NCI-H1092 (cell line): ENCODE results near the gene CAPS.

Experiments used
- DNase-seq: peaks from one replicate; lab custom pipeline; 2025; lab: John Stamatoyannopoulos, UW

Gene CAPS

DNA sequence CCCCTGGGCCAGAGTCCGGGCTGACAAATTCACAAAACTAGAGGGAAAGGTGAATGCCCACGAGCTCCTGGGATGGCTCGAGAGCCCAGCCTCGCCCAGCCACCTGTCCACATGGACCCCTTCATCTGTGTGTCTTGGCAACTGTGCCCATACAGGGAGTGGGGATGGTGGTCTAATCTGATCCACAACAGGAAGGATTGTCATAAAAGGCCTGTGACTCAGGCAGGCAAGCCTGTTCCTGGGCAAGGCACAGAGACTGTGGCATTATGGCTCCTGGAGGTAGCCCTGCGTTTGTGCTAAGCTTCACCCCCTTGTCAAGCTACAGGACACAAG, 20.0 kb downstream of the CAPS start:
- no peak for DNase-seq

DNA sequence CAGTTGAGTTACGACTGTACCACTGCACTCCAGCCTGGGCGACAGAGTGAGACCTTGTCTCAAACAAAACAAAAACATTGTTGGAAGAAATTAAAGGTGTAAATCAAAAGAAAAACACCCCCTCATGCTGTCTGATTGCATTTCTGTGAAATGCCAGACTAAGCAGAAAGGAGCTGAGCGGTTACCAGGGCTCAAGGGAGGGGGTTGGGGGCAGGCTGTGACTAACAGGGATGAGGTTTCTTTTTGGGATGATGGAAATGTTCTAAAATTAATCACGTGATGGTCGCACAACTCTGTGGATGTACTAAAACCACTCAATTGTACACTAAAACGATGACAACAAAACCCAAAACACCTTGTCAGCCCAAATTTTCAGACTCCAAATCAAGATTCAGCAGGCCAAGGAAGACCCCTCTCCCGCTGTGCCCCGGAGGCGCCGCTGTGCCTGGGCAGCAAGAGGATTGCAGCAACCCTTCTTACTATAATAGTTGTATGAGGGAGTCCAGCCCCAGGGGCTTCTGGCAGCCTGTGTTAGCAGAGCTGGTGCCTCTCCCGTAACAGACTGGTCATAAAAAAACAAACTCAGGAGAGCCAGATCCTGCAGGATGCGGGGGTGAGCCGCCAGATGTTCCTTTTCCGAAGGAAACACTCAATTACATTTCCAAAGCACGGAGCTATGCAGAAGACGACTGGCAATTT, 20.9 kb downstream of the CAPS start:
- DNase-seq: no peak

DNA sequence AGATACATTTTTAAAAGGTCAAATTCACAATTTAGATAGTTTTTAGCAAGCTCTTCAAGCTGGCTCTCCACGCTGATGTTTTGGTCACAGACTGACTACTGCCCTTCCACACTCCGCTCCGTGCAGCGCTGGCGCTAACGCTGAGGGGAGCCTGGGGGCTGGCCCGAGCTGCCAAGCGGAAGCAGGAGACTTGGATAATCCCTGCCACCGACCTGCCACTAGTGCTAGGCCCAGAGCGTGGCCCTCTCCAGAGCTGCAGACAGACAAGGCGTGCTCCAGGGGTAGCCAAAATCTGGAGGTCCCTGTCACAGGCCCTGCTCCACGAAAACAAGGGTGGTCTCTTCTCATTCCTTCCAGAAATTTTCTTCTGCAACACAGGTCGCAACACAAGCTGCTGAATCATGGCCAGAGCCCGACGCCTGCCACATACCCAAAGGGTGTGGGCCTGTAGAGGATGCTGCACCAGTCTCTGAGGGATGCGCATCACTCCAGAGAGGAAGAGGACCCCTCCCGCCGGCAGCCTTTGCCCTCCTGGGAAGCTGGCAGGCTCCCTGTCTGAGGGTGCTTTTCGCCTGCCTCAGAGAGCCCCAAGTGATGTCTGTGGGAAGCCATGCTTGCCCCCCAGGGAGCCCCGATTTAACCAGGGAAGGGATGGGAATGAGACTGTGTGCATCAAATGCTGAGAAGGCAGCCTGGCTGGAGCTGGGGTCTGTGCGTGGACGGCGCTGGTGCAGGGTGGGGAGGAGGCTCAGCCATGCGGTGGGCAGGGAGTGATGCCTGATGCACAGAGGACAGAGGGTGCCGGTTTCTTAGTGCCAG, 21.6 kb downstream of the CAPS start:
- no peak for DNase-seq

DNA sequence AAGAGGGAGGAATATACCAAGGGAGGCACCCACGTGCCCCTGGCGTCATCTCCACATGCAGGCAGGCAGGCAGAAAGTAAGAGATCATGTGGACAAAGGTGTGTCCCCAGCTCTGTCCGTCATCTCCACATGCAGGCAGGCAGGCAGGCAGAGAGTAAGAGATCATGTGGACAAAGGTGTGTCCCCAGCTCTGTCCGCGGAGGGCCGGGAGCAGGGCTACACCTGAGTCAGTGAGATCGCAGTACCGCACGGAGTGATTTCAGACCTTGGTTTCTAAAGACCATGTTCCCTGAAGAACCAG, 22.2 kb downstream of the CAPS start:
- DNase-seq: no peak

DNA sequence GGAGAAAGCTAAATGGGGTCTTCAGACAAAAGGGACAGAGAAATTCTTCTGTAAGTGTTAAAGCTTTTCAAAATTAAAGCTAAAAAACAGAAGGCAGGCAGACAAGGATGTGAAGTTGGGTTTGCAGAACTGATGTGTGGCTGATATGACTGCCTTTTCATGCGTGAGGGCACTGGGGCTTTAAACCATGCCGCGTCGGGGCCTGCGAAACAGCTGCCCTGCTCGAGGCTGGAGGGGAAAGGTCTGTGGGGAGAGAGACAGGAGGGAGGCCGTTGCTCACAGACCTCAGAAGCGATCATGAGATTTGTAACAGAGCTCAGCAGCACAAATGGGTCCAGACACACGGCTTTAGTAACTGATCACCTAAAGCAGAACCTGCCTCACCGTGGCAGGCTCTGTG, 23.5 kb downstream of the CAPS start:
- no peak for DNase-seq

- DNase-seq: no peak
Observed at GRCh38 chr19:5940260-5941208, 26.5 kb downstream of the CAPS start.

DNA sequence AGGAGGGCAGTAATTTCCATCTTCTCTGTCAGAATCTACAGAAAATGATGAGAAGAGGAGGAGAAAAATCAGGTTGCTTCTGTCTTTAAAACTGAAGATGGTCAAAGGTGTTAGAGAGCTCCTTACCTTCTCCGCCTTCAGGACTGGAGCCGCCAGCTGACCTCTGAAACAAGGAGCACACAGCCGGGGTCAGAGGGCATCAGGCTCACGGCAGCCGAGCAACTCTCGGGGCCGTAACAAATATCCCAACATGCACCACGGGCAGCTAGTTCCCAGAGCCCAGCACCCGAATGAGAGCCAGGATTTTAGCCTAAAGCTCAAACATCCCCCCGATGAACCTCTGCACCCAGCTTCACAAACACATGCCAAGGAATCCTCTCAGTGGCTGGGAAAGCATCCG, 27.6 kb downstream of the CAPS start:
- no peak for DNase-seq

DNA sequence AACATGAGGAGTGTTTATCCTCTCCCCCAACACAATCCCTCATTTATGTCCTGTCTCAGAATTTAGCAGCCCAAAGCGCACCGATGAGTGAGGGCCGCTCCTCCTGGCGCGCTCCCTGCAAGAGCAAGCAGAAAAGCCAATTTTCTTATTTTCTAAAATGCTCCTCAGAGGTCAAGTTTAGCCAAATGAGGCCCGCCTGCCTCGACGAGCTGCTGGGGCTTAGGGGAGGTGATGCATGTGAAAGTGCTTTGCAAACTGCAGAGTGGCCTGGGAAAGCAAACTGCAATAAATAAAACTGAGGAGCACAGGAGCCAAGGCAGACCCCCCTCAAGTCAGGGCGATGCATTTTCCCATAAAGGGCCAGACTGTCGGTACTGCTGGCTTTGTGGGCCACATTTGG, 29.0 kb downstream of the CAPS start:
- no peak for DNase-seq

- no peak for DNase-seq
Observed at GRCh38 chr19:5943623-5944022, 29.6 kb downstream of the CAPS start.

GRCh38 chr19:5947435-5947834, 33.4 kb downstream of the CAPS start:
- DNase-seq: no peak

GRCh38 chr19:5948752-5949564, 34.9 kb downstream of the CAPS start:
- DNase-seq: no peak

- DNase-seq: peak; percentile 66
Observed at GRCh38 chr19:5949792-5950305, 35.8 kb downstream of the CAPS start.

DNA sequence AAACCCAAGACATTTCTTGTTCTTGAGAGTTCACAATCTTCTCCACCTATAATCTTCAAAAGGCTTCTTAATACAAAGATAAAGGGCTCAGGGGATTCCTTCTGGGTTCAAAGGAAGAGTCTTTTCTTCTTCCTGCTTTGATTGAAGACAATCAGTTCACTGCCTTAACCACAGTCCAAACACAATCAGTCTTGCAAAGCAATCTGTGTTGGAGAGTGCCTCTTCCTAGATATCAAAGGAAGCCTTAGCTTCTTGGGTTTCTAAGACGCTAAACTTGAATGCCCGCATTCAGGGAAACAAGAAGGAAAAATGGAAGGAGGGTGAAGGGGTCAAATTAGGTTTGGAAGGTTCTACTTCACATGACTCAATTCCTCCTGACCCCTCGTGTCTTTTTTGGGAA, 36.7 kb downstream of the CAPS start:
- no peak for DNase-seq

DNA sequence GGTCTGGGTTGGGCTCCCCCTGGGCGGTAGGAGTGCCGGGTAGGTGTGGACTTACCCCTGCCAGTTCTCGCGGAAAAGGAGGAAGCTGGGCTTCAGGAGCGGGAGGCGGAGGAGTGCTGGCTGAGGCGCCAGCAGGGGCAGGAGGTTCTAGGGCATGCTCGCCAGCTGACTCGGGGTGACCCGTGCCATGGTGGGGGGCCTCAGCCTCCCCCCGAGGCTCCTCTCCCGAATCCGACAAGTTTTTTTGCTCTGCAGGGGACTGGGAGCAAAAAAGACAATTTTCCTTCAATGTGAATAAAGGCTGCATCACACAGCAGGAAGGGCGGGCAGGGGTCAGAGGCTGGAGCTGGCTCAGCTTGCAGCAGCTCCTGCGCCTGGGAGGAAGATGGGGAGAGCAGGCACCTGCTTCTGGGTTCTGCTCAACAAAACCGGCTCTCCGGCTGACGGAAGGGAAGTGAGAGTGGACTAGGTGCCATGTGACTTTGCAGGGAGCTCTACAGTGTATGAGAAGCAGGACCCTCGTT, 37.3 kb downstream of the CAPS start:
- no peak for DNase-seq

GRCh38 chr19:5952193-5953029, 38.4 kb downstream of the CAPS start:
- peak; percentile 32 for DNase-seq

GRCh38 chr19:5953030-5953589, 39.1 kb downstream of the CAPS start:
- DNase-seq: no peak

DNA sequence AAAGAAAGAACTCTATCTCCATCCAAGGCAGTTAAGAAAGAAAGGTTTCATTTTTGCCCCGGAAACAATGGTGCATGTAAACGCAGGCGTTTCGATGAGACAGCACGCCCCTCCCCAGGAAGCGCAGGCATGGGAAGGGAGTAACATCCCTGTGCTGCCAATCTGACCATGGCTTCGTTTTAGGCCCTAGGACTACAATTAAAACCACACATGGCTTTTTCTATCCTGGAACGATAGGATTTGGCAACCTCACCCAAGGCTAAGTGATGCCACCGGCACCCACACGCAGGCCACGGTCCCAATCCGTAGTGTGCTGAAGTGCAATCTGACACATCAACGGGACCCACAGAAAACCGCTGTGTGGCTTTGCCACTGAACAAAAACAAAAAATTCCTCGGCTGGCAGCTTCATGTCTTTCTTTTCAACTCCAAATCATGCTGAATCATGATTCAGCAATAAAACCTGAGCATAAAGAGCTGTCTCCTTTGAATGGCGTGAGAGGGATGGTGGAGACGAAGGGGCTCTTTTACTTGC, 39.7 kb downstream of the CAPS start:
- DNase-seq: no peak

DNA sequence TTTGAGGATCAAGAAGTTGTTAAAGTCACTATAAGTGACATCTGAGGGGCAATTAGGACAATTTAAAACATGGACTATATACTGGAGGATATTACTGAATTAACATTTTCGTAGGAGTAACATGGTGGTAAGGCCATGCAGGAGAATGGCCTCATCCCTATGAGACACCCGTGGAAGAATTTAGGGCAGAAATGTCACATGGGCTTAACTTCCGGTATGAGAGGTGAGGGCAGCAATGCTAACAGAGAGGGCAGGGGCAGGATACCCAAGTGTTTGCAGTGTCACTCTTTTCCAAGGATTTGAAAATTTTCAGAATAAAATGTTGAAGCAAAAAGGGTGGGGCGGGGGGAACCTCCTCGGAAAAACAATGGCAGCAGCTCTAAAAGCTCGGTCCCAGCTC, 40.2 kb downstream of the CAPS start:
- DNase-seq: no peak

- no peak for DNase-seq
Observed at GRCh38 chr19:5955636-5955935, 41.5 kb downstream of the CAPS start.

- no peak for DNase-seq
Observed at GRCh38 chr19:5956323-5956722, 42.3 kb downstream of the CAPS start.
